Fibroblast of mammary gland (primary cell): ENCODE measurements around the gene DAP.

Experiments used
- DNase-seq: peaks from one replicate; pipeline ENCODE4 v3.0.0-alpha.2; 2010; ENCODE audit warnings: low read depth
- H3K4me3 ChIP-seq: 2 replicates; pipeline ENCODE4 v1.5.1; 2011; ENCODE audit warnings: low read depth, mild to moderate bottlenecking, low read length, moderate library complexity; ENCODE audit not compliant: control insufficient read depth
- CTCF ChIP-seq: conservative IDR thresholded peaks from 2 replicates; pipeline ENCODE4 v1.5.1; 2011; ENCODE audit warnings: low read depth, low read length, inconsistent platforms; ENCODE audit not compliant: control insufficient read depth, insufficient read depth

DAP gene

GRCh38 chr5:10678244-10678643, 82.8 kb downstream of the DAP start:
- no peak for DNase-seq
- no peak overlapping the region for H3K4me3 ChIP-seq
- TF ChIP-seq CTCF: no peak

GRCh38 chr5:10677533-10677932, 83.5 kb downstream of the DAP start:
- no peak for TF ChIP-seq CTCF
- DNase-seq: no peak
- H3K4me3 ChIP-seq: no peak overlapping the region

GRCh38 chr5:10676946-10677345, 84.1 kb downstream of the DAP start:
- H3K4me3 ChIP-seq: no peak overlapping the region
- no peak for TF ChIP-seq CTCF
- DNase-seq: no peak

- TF ChIP-seq CTCF: no peak
- no peak for DNase-seq
- H3K4me3 ChIP-seq: no peak overlapping the region
Observed at GRCh38 chr5:10676224-10676623, 84.8 kb downstream of the DAP start.

DNA sequence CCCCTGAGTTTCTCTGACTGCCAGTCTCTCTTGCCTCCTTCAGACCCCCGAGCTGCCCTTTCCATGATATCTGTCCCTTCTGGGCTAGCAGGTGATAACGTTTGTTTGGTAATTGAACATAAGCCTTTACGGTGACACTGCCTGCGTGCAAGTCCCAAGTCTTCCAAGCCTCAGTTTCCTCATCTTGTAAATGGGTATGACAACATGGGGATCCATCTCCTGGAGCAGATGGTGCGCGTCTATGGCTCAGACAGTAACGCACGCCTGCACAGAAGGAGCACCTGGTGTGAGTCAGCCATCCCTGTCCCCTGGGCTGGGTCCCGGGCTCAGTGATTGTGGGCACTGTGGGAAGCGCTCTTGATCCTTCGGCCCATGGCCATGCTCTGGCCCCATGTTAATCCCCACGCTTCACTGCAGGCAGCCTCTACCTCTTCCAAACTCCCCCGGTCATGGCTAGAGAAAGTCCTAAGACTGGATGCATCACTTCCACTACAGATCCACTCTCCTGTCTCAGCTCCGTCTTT, 85.8 kb downstream of the DAP start:
- no peak overlapping the region for H3K4me3 ChIP-seq
- TF ChIP-seq CTCF: no peak
- no peak for DNase-seq

- no peak overlapping the region for H3K4me3 ChIP-seq
- TF ChIP-seq CTCF: no peak
- DNase-seq: no peak
Observed at GRCh38 chr5:10674582-10674981, 86.5 kb downstream of the DAP start.

GRCh38 chr5:10674096-10674495, 86.9 kb downstream of the DAP start:
- DNase-seq: no peak
- TF ChIP-seq CTCF: no peak
- H3K4me3 ChIP-seq: no peak overlapping the region
